IPS-18c (cell line): ENCODE measurements around the gene CDH4.

ENCODE experiments used
- H3K4me3 ChIP-seq: 2 replicates; pipeline ENCODE4 v1.7.0; 2013; ENCODE audit warnings: low read depth, mild to moderate bottlenecking, low read length, moderate library complexity; ENCODE audit not compliant: insufficient read depth
- H3K9me3 ChIP-seq: one replicate; pipeline ENCODE4 v1.6.1; 2013; ENCODE audit warnings: mild to moderate bottlenecking, low read length, moderate library complexity; ENCODE audit not compliant: control insufficient read depth, insufficient read depth

CDH4 gene

DNA sequence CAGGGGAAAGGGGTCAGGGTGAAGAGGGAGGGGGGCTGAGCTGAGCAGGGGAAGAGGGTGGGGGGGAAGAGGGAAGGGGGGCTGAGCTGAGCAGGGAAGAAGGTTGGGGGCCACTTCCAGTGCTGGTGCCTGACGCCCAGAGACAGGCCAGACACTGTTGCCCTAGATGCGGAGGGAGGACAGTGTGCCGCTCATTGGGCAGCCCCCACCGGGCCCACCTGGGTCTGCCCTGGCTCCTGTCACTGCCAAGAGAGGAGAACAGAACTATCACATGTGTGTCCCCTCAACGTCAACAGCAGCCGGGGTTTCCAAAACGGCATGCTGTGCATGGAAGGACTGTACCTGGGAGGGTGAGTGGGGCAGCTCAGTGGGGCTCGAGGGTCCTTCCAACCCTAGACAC, 342.1 kb downstream of the CDH4 start:
- Histone ChIP-seq H3K4me3 (no peak overlapping the region), H3K9me3 (peaks cover 6% of the 10 kb centered on the region)

DNA sequence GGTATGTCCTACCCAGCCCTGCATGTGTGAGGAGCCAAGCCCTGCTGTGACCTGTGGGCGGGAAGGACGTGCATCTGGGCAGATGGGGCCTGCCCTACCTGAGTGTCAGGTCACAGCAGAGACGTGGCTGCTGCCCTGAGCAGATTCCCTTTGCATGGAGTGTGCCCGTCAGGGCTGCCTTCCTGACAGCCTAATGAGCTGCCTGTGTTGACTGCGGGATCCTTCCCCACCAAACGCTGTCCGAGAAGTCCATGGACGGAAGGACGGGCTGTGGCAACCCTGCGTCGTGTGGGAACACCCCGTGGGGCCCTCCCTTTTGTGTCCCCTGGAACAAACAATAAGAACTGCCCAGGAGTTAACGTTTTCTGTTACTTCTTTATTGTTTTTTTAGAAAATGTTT, 343.2 kb downstream of the CDH4 start:
- Histone ChIP-seq H3K4me3 (no peak overlapping the region), H3K9me3 (peaks cover 6% of the 10 kb centered on the region)

DNA sequence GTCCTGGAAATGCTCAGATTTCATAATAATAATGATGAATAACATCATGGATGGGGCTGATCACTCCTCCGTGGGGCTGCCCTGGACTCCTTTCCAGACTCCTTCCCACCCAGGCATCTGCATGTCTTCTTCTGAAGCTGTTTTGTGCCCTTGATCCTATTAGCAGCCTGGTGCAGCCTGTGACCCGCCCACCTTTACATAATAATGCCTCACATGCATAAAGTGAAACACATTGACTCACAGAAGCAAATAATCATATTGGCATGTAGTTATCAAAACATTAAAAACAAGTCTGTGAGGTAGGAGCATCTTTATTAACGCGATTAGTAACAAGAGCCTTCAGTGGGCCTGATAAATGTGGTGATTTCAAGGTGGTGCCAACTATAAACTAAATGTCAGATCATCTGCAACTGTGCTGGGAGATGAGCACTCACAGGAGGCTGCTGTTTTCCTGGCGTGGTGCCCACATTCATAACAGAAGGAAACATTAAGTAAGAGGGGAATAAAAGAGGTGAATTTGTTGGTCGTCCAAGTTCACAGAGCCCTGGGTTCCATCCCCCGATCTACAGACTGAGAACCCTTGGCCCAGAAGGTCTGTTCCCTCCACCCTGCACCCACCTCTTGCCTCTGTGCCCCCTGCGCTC, 344.7 kb downstream of the CDH4 start:
- no peak overlapping the region for H3K4me3 ChIP-seq
- H3K9me3 ChIP-seq, result peaks cover 6% of the 10 kb centered on the region

GRCh38 chr20:61597996-61598395, 345.9 kb downstream of the CDH4 start:
- peaks cover 3% of the 10 kb centered on the region for H3K9me3 ChIP-seq
- no peak overlapping the region for H3K4me3 ChIP-seq

DNA sequence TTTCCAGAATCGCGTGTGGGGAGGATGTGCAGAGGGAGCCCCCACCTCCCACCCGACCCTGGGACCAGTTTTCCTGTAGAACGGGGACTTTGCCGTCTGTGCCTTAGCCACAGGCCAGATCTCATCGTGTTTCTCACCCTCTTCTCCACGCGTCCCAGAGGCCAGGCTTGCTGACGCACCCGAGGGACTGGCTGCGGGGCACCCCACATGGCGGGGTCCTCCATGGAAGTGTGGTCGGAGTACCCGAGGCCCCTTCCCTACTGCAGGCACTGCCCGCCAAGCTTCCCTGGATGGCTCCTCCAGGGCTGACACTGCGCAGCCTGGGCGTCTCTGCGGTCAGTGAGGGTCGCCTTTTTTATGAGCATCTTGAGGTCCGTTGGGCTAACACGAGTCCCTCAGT, 346.5 kb downstream of the CDH4 start:
- Histone ChIP-seq H3K4me3 (no peak overlapping the region), H3K9me3 (peaks cover 4% of the 10 kb centered on the region)

- H3K4me3 ChIP-seq, result no peak overlapping the region
- peaks cover 6% of the 10 kb centered on the region for H3K9me3 ChIP-seq
Observed at GRCh38 chr20:61599061-61599531, 347.0 kb downstream of the CDH4 start.

GRCh38 chr20:61599541-61599992, 347.5 kb downstream of the CDH4 start:
- Histone ChIP-seq H3K9me3 (peaks cover 6% of the 10 kb centered on the region), H3K4me3 (no peak overlapping the region)

DNA sequence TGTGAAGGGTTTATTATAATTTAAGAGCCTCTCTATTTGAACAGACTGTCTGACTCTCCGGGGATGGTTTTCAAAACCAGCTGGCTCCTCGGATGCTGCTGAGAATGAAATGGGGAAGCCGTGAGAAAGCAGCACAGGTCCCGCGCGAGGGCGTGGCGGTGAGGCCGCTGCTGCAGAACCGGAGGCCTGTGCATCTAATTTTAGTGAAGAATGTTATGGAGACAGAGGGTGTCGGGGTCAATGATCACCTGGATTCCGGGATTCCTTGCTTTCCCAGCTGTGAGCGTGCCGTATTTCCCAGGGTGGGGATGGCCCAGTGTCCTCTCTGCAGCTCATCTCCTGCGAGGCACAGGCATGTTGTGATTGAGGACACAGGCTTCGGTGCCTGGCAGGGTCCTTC, 348.0 kb downstream of the CDH4 start:
- Histone ChIP-seq H3K4me3 (no peak overlapping the region), H3K9me3 (peaks cover 6% of the 10 kb centered on the region)

- Histone ChIP-seq H3K9me3 (peaks cover 3% of the 10 kb centered on the region), H3K4me3 (no peak overlapping the region)
Observed at GRCh38 chr20:61601361-61601760, 349.3 kb downstream of the CDH4 start.

- Histone ChIP-seq H3K9me3 (peaks cover 2% of the 10 kb centered on the region), H3K4me3 (no peak overlapping the region)
Observed at GRCh38 chr20:61601853-61602252, 349.8 kb downstream of the CDH4 start.

DNA sequence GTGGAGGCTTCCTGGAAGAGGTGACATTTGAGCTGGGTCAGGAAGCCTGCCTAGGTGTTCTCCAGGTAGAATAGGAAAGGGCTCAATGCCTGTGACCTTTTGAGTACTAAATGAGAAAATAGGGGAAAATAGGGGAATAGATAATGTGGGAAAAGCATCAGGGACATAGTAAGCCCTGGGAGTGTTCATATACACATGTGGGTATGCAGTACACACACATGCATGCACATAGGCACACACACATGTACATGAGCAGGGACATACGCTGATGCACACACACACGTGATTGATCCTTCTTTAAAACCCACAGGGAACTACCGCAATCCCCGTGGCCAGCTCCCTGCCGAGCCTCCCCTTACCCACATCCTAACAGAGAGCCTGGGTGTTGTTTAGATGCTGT, 351.7 kb downstream of the CDH4 start:
- Histone ChIP-seq H3K9me3 (peaks cover 2% of the 10 kb centered on the region), H3K4me3 (no peak overlapping the region)

- peaks cover 2% of the 10 kb centered on the region for H3K9me3 ChIP-seq
- H3K4me3 ChIP-seq, result no peak overlapping the region
Observed at GRCh38 chr20:61604549-61604948, 352.5 kb downstream of the CDH4 start.

- Histone ChIP-seq H3K4me3 (no peak overlapping the region), H3K9me3 (peaks cover 2% of the 10 kb centered on the region)
Observed at GRCh38 chr20:61605283-61605682, 353.2 kb downstream of the CDH4 start.

GRCh38 chr20:61605862-61606557, 353.9 kb downstream of the CDH4 start:
- peaks cover 2% of the 10 kb centered on the region for H3K9me3 ChIP-seq
- H3K4me3 ChIP-seq, result no peak overlapping the region

DNA sequence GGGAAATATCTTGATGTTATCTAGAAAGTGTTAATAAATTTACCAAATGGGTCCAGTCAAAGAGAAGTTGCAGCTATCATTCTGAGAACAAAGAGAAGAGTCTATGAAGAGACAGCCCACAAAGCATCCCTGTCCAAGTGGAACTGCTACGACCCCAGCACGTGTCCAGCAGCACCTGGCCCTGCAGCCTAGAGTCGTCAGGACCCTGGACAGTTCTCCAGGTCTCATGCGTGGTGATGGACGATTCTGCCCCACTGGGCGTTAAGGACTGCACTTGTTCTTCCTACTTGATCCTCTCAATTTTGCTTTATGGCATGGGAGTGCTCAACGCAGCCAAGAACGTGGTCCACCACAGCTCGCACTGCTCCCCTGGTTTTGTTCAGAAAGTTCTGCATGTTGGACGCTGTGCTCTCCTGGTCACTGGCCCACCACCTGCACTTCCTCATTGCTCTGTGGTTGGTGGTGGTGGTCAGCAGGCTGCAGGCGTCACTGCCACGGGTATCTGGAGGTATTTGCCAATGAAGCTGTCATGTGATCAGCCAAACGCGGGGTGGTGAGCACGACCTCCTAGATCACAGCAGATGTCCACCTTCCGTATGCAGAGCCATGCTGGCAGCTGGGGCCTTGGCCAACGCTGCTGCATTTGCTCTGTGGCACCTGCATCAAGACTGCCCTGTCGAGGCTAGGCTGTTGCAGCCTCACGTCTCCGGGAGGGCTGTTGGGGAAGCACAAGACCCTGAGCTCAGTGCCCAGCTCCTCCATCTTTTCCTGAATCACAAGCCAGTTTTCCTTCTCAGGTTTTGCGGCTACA, 356.4 kb downstream of the CDH4 start:
- H3K9me3 ChIP-seq, result peaks cover 2% of the 10 kb centered on the region
- H3K4me3 ChIP-seq, result no peak overlapping the region

- Histone ChIP-seq H3K9me3 (no peaks in the 10 kb centered on the region), H3K4me3 (no peak overlapping the region)
Observed at GRCh38 chr20:61609461-61609860, 357.4 kb downstream of the CDH4 start.

DNA sequence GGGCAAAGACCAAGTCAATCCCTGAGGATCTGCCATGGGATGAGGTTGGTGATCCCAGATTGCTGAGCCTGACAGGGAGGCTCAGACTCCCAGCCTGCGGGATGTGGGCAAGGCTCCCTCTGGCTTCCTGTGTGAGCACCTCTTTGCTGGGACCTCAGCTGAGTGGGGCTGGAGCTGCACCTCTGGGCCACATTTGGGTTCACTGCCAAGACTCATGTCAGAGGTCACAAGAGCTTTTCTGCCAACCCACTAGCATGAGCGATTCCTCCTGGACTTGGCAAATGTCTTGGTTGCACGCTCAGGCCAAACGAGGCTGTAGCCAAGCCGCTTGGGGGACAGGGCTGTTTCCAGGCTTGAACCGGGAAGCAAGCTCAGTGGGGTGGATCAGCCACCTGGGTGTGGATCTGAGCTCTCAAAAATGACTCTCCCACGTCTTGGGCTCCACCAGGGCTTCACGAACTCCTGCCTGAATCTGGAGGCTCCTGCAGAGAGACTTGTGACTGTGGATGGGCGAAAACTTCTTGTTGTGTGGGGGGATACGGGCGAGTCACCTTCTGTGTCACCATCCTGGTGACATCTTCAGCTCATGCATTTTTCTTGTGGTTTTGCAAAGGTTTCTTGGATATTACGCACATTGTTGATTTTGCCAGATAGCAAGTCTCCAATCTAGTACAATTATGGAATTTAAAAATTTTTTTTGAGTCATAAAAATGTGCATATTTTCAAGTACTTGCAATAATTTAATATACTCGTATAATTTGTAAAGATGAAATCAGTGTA, 359.5 kb downstream of the CDH4 start:
- Histone ChIP-seq H3K4me3 (no peak overlapping the region), H3K9me3 (no peaks in the 10 kb centered on the region)
